Loucy (cell line): Measurements from ENCODE around the gene REEP1.

Experiments used
- H2AFZ ChIP-seq: fragments of 200-600 bp; sonication (generic); 2 replicates; pipeline ENCODE4 v1.6.0; 2016; ENCODE audit warnings: antibody characterized with exemption, mild to moderate bottlenecking, low read length, moderate library complexity
- H3F3A ChIP-seq: fragments of 200-600 bp; 2 replicates; pipeline ENCODE4 v1.6.0; 2016; ENCODE audit warnings: antibody characterized with exemption, low read depth, mild to moderate bottlenecking
- H3K27me3 ChIP-seq: fragments of 200-600 bp; sonication (generic); 2 replicates; pipeline ENCODE4 v1.6.1; 2014; ENCODE audit warnings: low read length, mild to moderate bottlenecking; ENCODE audit not compliant: insufficient read depth, poor library complexity, severe bottlenecking
- H3K36me3 ChIP-seq: fragments of 200-600 bp; sonication (generic); 2 replicates; pipeline ENCODE4 v1.6.1; 2016; ENCODE audit warnings: low read length; ENCODE audit not compliant: insufficient read depth
- H3K4me1 ChIP-seq: fragments of 200-600 bp; sonication (generic); 2 replicates; pipeline ENCODE4 v1.5.1; 2014; ENCODE audit warnings: low read length, mild to moderate bottlenecking; ENCODE audit not compliant: insufficient read depth, poor library complexity, severe bottlenecking
- H3K4me2 ChIP-seq: fragments of 200-600 bp; sonication (generic); 2 replicates; pipeline ENCODE4 v1.6.0; 2014; ENCODE audit warnings: antibody characterized with exemption, low read length, low read depth, mild to moderate bottlenecking; ENCODE audit not compliant: poor library complexity, severe bottlenecking
- H3K4me3 ChIP-seq: fragments of 200-600 bp; sonication (generic); 2 replicates; pipeline ENCODE4 v1.5.1; 2014; ENCODE audit warnings: low read length, mild to moderate bottlenecking, mixed read lengths; ENCODE audit not compliant: poor library complexity, severe bottlenecking
- H3K79me2 ChIP-seq: fragments of 200-600 bp; sonication (generic); 2 replicates; pipeline ENCODE4 v1.6.1; 2014; ENCODE audit warnings: low read length; ENCODE audit not compliant: insufficient read depth
- H3K9ac ChIP-seq: fragments of 200-600 bp; sonication (generic); 2 replicates; pipeline ENCODE4 v1.6.0; 2014; ENCODE audit warnings: mild to moderate bottlenecking, low read depth, low read length, moderate library complexity; ENCODE audit not compliant: poor library complexity, severe bottlenecking
- H3K9me2 ChIP-seq: fragments of 200-600 bp; sonication (generic); replicated peaks from 2 replicates; pipeline ENCODE4 v1.6.1; 2016; ENCODE audit warnings: low read depth, low read length, mixed read lengths
- H3K9me3 ChIP-seq: fragments of 200-600 bp; sonication (generic); 2 replicates; pipeline ENCODE4 v1.6.1; 2014; ENCODE audit warnings: mild to moderate bottlenecking, antibody characterized with exemption, low read length, low read depth; ENCODE audit not compliant: insufficient read depth
- H4K20me1 ChIP-seq: fragments of 200-600 bp; sonication (generic); 2 replicates; pipeline ENCODE4 v1.6.0; 2014; ENCODE audit warnings: antibody characterized with exemption, low read length, mild to moderate bottlenecking; ENCODE audit not compliant: insufficient read depth, poor library complexity, severe bottlenecking
- EZH2phosphoT487 ChIP-seq: fragments of 200-600 bp; IDR thresholded peaks from 2 replicates; pipeline ENCODE4 v1.6.1; 2018; ENCODE audit warnings: antibody characterized with exemption, mild to moderate bottlenecking, moderate library complexity, borderline replicate concordance
- TF ChIP-seq, protein P1 (sequence below): fragments of 200-600 bp; sonication (generic); conservative IDR thresholded peaks from 2 replicates; pipeline ENCODE4 v1.5.1; 2014; ENCODE audit warnings: mild to moderate bottlenecking, antibody characterized with exemption, low read length

REEP1 gene

DNA sequence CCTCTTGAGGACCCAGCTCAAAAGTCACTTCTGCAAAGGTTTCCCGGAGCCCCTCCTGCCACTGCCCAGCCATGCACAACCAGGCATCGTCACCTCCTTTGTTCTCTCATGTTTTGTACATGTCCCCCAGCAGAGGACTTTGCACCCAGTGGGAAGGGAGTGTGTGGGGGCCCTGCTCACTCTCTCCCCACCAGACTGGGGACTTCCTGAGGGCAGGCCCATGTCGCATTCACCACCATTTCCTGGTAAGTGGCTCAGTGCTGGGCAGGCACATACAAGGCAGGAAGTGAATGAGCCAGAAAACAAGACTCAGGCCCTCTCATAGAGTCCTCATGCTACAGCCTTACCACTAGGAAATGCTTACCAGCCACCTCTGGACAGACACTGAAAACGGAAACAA is 119.3 kb downstream of the REEP1 start:
- no peaks in the 10 kb centered on the region for H3K79me2 ChIP-seq
- H3K27me3 ChIP-seq: no peaks in the 10 kb centered on the region
- no peaks in the 10 kb centered on the region for H4K20me1 ChIP-seq
- no peaks in the 10 kb centered on the region for H3F3A ChIP-seq
- peaks cover 13% of the 10 kb centered on the region; the same call in 1 of the 2 replicates for H3K36me3 ChIP-seq
- H2AFZ ChIP-seq: no peak overlapping the region
- TF ChIP-seq, protein P1, sequence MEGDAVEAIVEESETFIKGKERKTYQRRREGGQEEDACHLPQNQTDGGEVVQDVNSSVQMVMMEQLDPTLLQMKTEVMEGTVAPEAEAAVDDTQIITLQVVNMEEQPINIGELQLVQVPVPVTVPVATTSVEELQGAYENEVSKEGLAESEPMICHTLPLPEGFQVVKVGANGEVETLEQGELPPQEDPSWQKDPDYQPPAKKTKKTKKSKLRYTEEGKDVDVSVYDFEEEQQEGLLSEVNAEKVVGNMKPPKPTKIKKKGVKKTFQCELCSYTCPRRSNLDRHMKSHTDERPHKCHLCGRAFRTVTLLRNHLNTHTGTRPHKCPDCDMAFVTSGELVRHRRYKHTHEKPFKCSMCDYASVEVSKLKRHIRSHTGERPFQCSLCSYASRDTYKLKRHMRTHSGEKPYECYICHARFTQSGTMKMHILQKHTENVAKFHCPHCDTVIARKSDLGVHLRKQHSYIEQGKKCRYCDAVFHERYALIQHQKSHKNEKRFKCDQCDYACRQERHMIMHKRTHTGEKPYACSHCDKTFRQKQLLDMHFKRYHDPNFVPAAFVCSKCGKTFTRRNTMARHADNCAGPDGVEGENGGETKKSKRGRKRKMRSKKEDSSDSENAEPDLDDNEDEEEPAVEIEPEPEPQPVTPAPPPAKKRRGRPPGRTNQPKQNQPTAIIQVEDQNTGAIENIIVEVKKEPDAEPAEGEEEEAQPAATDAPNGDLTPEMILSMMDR: no peak
- no peak for TF ChIP-seq EZH2phosphoT487
- H3K9me2 ChIP-seq: no peaks in the 10 kb centered on the region
- H3K9ac ChIP-seq: no peak overlapping the region
- no peaks in the 10 kb centered on the region for H3K9me3 ChIP-seq
- H3K4me3 ChIP-seq: no peak overlapping the region
- no peaks in the 10 kb centered on the region for H3K4me1 ChIP-seq
- H3K4me2 ChIP-seq: no peak overlapping the region

DNA sequence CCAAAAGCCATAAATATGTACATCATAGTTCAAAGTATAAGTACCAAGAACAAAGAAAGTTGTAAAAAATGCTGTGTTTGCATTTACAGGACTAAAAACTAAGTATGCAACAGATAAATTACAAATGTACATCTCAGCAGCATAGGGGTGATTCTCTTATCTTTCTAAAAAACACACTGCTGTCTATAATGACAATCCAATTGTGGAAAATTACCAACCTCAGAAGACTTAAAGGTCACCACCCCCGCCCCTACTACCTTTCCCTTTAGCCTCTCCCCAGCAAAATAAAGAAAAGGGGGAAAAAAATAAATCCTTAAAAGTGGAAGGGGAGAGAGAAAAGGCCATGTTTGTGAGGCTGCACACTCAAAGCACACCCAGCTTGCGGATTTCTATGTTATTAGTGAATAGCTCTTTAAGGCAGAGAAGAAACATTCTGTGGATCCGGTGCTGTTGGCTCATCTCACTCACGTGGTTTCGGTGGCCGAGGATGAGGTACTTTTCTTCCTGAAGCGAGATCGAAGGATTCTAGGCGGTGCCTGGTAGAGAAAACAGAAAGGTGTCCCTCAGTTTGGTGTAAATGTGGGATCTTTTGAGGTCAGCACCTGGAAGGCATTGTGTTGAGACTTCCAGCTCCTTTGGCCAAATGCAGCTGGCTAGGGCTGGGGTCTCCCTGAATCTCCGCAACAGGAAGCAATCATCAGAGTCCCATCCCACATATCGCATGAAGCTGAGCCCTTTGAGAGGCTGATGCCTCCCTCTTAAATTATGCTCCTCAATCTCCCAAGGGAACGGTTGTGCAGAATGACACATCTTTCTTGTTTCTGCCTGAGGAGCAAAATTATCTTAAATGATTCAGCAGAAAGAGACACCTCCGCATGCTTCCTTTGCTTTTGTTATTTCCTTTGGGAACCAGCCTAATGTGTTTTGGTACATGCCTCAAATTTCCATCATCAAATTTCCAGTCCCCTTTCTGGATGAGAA is 120.6 kb downstream of the REEP1 start:
- no peaks in the 10 kb centered on the region for H3K27me3 ChIP-seq
- H4K20me1 ChIP-seq: no peaks in the 10 kb centered on the region
- H3K79me2 ChIP-seq: no peaks in the 10 kb centered on the region
- no peak overlapping the region for H3K4me2 ChIP-seq
- no peak for TF ChIP-seq EZH2phosphoT487
- TF ChIP-seq, protein P1: no peak
- H3F3A ChIP-seq: no peaks in the 10 kb centered on the region
- no peak overlapping the region for H2AFZ ChIP-seq
- no peak overlapping the region for H3K9ac ChIP-seq
- H3K9me2 ChIP-seq: no peaks in the 10 kb centered on the region
- no peak overlapping the region for H3K4me3 ChIP-seq
- H3K4me1 ChIP-seq: no peaks in the 10 kb centered on the region
- no peaks in the 10 kb centered on the region for H3K9me3 ChIP-seq
- H3K36me3 ChIP-seq: peaks cover 24% of the 10 kb centered on the region; the same call in 1 of the 2 replicates

DNA sequence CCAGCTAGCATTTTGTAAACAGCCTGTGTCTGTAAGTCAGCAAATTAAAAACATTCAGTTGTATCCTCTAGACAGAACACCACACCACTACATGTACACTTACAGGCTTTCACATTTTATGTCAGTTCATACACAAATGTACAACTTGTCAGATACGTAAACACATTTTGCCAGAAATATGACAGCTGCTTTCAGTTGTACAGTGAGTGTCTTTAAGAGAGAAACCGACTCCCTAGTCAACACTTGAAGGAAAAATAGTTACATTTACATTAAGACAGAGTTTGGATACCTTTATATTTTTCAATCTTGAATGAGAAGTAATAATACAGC is 123.0 kb downstream of the REEP1 start:
- no peak overlapping the region for H3K9ac ChIP-seq
- no peak overlapping the region for H3K4me3 ChIP-seq
- H3K4me2 ChIP-seq: no peak overlapping the region
- no peaks in the 10 kb centered on the region for H3K4me1 ChIP-seq
- TF ChIP-seq EZH2phosphoT487: no peak
- TF ChIP-seq, protein P1: no peak
- H3F3A ChIP-seq: no peaks in the 10 kb centered on the region
- H3K9me2 ChIP-seq: no peaks in the 10 kb centered on the region
- H3K27me3 ChIP-seq: no peaks in the 10 kb centered on the region
- no peaks in the 10 kb centered on the region for H3K79me2 ChIP-seq
- H3K9me3 ChIP-seq: no peaks in the 10 kb centered on the region
- H4K20me1 ChIP-seq: no peaks in the 10 kb centered on the region
- H2AFZ ChIP-seq: no peak overlapping the region
- H3K36me3 ChIP-seq: peaks cover 41% of the 10 kb centered on the region
